ENCODE measurements around the gene ZMYM5. TPM values are rescaled to one million over a fixed set of nuclear protein-coding genes. Genes with fewer than 3 reads are reported as not detected.

Gene ZMYM5
- total RNA-seq, 4 donors from 2014 or later = 8.8 to 25.7 (median 13.4) TPM

- no peak overlapping the region for H3K4me3 ChIP-seq
- H3K36me3 ChIP-seq = no peaks in the 10 kb centered on the region
- H3K27ac ChIP-seq = no peak overlapping the region
- H3K9me3 ChIP-seq = no peaks in the 10 kb centered on the region
- peak in 1 of 2 donors; percentile 60 for DNase-seq (ENCODE audit: low spot score in 2 of 2)
- 87% methylated on average over 4 of the region's 4 CpGs for WGBS
- H3K27me3 ChIP-seq = no peaks in the 10 kb centered on the region
- TF ChIP-seq EP300 (IDR thresholded peaks at IDR 0.05) (no peak), CTCF (IDR thresholded peaks at IDR 0.05) (no peak), POLR2AphosphoS5 (IDR thresholded peaks at IDR 0.05) (no peak), POLR2A (IDR thresholded peaks at IDR 0.05) (no peak)
- H3K4me1 ChIP-seq = no peaks in the 10 kb centered on the region
Measured at GRCh38 chr13:19805765-19806164, 57.7 kb downstream of the ZMYM5 start.

- 92% methylated on average over 7 of the region's 7 CpGs for WGBS
- Histone ChIP-seq H3K4me3 (no peak overlapping the region), H3K9me3 (no peaks in the 10 kb centered on the region), H3K27ac (no peak overlapping the region), H3K27me3 (no peaks in the 10 kb centered on the region), H3K4me1 (peaks cover 8% of the 10 kb centered on the region), H3K36me3 (no peaks in the 10 kb centered on the region)
- TF ChIP-seq CTCF (IDR thresholded peaks at IDR 0.05) = no peak
- TF ChIP-seq POLR2AphosphoS5 (IDR thresholded peaks at IDR 0.05) = no peak
- TF ChIP-seq POLR2A (IDR thresholded peaks at IDR 0.05) = no peak
- TF ChIP-seq EP300 (IDR thresholded peaks at IDR 0.05) = no peak
- no peak for DNase-seq (ENCODE audit: low spot score in 2 of 2)
Measured at GRCh38 chr13:19795956-19796355, 67.5 kb downstream of the ZMYM5 start.

GRCh38 chr13:19794631-19795030 is 68.8 kb downstream of the ZMYM5 start:
- no peaks in the 10 kb centered on the region for H3K9me3 ChIP-seq
- no peak for TF ChIP-seq EP300 (IDR thresholded peaks at IDR 0.05)
- no peak for TF ChIP-seq POLR2A (IDR thresholded peaks at IDR 0.05)
- TF ChIP-seq CTCF (IDR thresholded peaks at IDR 0.05) = no peak
- TF ChIP-seq POLR2AphosphoS5 (IDR thresholded peaks at IDR 0.05) = no peak
- peaks cover 8% of the 10 kb centered on the region for H3K4me1 ChIP-seq
- 67% methylated on average over 4 of the region's 4 CpGs for WGBS
- no peak overlapping the region for H3K27ac ChIP-seq
- no peak for DNase-seq (ENCODE audit: low spot score in 2 of 2)
- no peaks in the 10 kb centered on the region for H3K36me3 ChIP-seq
- H3K27me3 ChIP-seq = no peaks in the 10 kb centered on the region
- H3K4me3 ChIP-seq = no peak overlapping the region

- 90% methylated on average over 7 of the region's 7 CpGs for WGBS
- DNase-seq (ENCODE audit: low spot score in 2 of 2) = peak in 1 of 2 donors; percentile 7
- peaks cover 8% of the 10 kb centered on the region for H3K4me1 ChIP-seq
Measured at GRCh38 chr13:19791953-19792537, 71.4 kb downstream of the ZMYM5 start.

More at GRCh38 chr13:19791953-19792537, 71.4 kb downstream of the ZMYM5 start:
- H3K27ac ChIP-seq = no peak overlapping the region
- no peaks in the 10 kb centered on the region for H3K9me3 ChIP-seq
- no peak overlapping the region for H3K4me3 ChIP-seq
- no peaks in the 10 kb centered on the region for H3K36me3 ChIP-seq
- no peaks in the 10 kb centered on the region for H3K27me3 ChIP-seq
- no peak for TF ChIP-seq CTCF (IDR thresholded peaks at IDR 0.05)

All from suprapubic skin (tissue), 4 donors.